Kidney epithelial cell (primary cell): ENCODE data around the gene SPAG17. TPM values are rescaled to one million over a fixed set of nuclear protein-coding genes. Genes with fewer than 3 reads are reported as not detected.

Experiments
- DNase-seq: peaks from one replicate; pipeline ENCODE4 v3.0.0-alpha.2; 2010; ENCODE audit warnings: low read depth
- H3K27me3 ChIP-seq: 2 replicates; pipeline ENCODE4 v1.6.0; 2011; ENCODE audit warnings: low read length; ENCODE audit not compliant: control insufficient read depth, insufficient read depth
- H3K36me3 ChIP-seq: 2 replicates; pipeline ENCODE4 v1.5.1; 2011; ENCODE audit warnings: low read length; ENCODE audit not compliant: control insufficient read depth, insufficient read depth
- H3K4me3 ChIP-seq: 2 replicates; pipeline ENCODE4 v1.5.1; 2011; ENCODE audit warnings: low read depth, mild to moderate bottlenecking, control low read depth, low read length
- CTCF ChIP-seq: IDR thresholded peaks from 2 replicates; pipeline ENCODE4 v1.5.1; 2011; ENCODE audit warnings: mild to moderate bottlenecking, moderate library complexity, low read length, control low read depth, inconsistent platforms; ENCODE audit not compliant: insufficient read depth, poor library complexity, severe bottlenecking
- total RNA-seq: library from RNA; depleted of rRNA; stranded (reverse); fragments of >200 nt; gene quantifications from 2 replicates; pipeline ENCODE4 v1.2.3, GENCODE V29; 2015

The SPAG17 gene
- total RNA-seq, 1 donor from 2014 or later = 0.13 TPM

- DNase-seq = no peak
- TF ChIP-seq CTCF = no peak
These were observed 998 bp upstream of the SPAG17 start for GRCh38 chr1:118186026-118186425.

GRCh38 chr1:118184739-118185083, 317 bp downstream of the SPAG17 start:
- H3K4me3 ChIP-seq = peak overlapping the region; percentile 48
- no peaks in the 10 kb centered on the region for H3K27me3 ChIP-seq
- no peaks in the 10 kb centered on the region for H3K36me3 ChIP-seq
- TF ChIP-seq CTCF = no peak
- no peak for DNase-seq

More at GRCh38 chr1:118186026-118186425, 998 bp upstream of the SPAG17 start:
- Histone ChIP-seq H3K36me3 (no peaks in the 10 kb centered on the region), H3K4me3 (no peak overlapping the region), H3K27me3 (no peaks in the 10 kb centered on the region)

- no peak for DNase-seq
- no peaks in the 10 kb centered on the region for H3K27me3 ChIP-seq
- H3K36me3 ChIP-seq = no peaks in the 10 kb centered on the region
- TF ChIP-seq CTCF = no peak
- H3K4me3 ChIP-seq = no peak overlapping the region
These were observed 1.4 kb downstream of the SPAG17 start for GRCh38 chr1:118183586-118183985.

- H3K4me3 ChIP-seq = no peak overlapping the region
- H3K27me3 ChIP-seq = no peaks in the 10 kb centered on the region
- H3K36me3 ChIP-seq = no peaks in the 10 kb centered on the region
- no peak for TF ChIP-seq CTCF
- DNase-seq = no peak
These were observed 7.0 kb downstream of the SPAG17 start for GRCh38 chr1:118177998-118178397.

GRCh38 chr1:118169016-118169415, 16.0 kb downstream of the SPAG17 start:
- Histone ChIP-seq H3K4me3 (no peak overlapping the region), H3K27me3 (no peaks in the 10 kb centered on the region), H3K36me3 (no peaks in the 10 kb centered on the region)
- no peak for TF ChIP-seq CTCF
- DNase-seq = no peak

GRCh38 chr1:118160806-118161205, 24.2 kb downstream of the SPAG17 start:
- no peak for TF ChIP-seq CTCF
- Histone ChIP-seq H3K4me3 (no peak overlapping the region), H3K27me3 (no peaks in the 10 kb centered on the region), H3K36me3 (no peaks in the 10 kb centered on the region)
- no peak for DNase-seq
